ENCODE results near the gene SCGB3A2.

SCGB3A2 gene

GRCh38 chr5:147836439-147836838 lies 42.1 kb upstream of the SCGB3A2 start:
- no peak overlapping the region for H3K4me3 ChIP-seq (ENCODE audit: low read depth, low read length)
- H3K36me3 ChIP-seq = no peaks in the 10 kb centered on the region
- no peaks in the 10 kb centered on the region for H3K9me3 ChIP-seq (ENCODE audit: severe bottlenecking)
- TF ChIP-seq, protein P1, sequence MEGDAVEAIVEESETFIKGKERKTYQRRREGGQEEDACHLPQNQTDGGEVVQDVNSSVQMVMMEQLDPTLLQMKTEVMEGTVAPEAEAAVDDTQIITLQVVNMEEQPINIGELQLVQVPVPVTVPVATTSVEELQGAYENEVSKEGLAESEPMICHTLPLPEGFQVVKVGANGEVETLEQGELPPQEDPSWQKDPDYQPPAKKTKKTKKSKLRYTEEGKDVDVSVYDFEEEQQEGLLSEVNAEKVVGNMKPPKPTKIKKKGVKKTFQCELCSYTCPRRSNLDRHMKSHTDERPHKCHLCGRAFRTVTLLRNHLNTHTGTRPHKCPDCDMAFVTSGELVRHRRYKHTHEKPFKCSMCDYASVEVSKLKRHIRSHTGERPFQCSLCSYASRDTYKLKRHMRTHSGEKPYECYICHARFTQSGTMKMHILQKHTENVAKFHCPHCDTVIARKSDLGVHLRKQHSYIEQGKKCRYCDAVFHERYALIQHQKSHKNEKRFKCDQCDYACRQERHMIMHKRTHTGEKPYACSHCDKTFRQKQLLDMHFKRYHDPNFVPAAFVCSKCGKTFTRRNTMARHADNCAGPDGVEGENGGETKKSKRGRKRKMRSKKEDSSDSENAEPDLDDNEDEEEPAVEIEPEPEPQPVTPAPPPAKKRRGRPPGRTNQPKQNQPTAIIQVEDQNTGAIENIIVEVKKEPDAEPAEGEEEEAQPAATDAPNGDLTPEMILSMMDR (IDR thresholded peaks at IDR 0.05; ENCODE audit: low read depth, low read length) = no peak
- no peak for DNase-seq
- H3K27ac ChIP-seq = no peak overlapping the region
- no peaks in the 10 kb centered on the region for H3K27me3 ChIP-seq (ENCODE audit: insufficient read depth, low read depth, severe bottlenecking)

GRCh38 chr5:147842869-147843268 lies 35.6 kb upstream of the SCGB3A2 start:
- TF ChIP-seq, protein P1 (IDR thresholded peaks at IDR 0.05; ENCODE audit: low read depth, low read length) = no peak
- H3K27me3 ChIP-seq (ENCODE audit: insufficient read depth, low read depth, severe bottlenecking) = no peaks in the 10 kb centered on the region
- no peaks in the 10 kb centered on the region for H3K9me3 ChIP-seq (ENCODE audit: severe bottlenecking)
- H3K4me3 ChIP-seq (ENCODE audit: low read depth, low read length) = no peak overlapping the region
- no peak for DNase-seq
- no peak overlapping the region for H3K27ac ChIP-seq
- no peaks in the 10 kb centered on the region for H3K36me3 ChIP-seq

DNA sequence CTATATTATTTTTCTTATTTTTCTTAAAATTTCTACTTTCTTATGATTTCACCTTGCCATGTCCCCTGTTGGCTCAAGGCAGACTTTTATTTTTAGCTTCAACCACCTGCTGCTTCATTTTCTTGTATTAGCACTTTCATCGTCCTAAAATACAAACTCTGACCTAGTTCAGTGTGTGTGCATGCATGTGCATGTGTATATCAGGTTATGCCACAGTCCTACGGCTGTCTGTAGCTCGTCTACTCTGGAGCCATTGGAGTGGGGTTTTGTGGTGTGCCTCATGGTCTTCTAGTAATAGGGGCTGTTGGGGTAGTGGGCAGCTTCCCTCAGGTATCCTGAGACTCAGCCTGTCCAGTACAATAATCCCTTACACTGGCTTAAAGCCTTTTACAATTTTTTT lies 33.7 kb upstream of the SCGB3A2 start:
- no peak overlapping the region for H3K27ac ChIP-seq
- no peaks in the 10 kb centered on the region for H3K27me3 ChIP-seq (ENCODE audit: insufficient read depth, low read depth, severe bottlenecking)
- no peak overlapping the region for H3K4me3 ChIP-seq (ENCODE audit: low read depth, low read length)
- no peak for DNase-seq
- TF ChIP-seq, protein P1 (IDR thresholded peaks at IDR 0.05; ENCODE audit: low read depth, low read length) = no peak
- no peaks in the 10 kb centered on the region for H3K9me3 ChIP-seq (ENCODE audit: severe bottlenecking)
- H3K36me3 ChIP-seq = no peaks in the 10 kb centered on the region

- H3K4me3 ChIP-seq (ENCODE audit: low read depth, low read length) = no peak overlapping the region
- no peak overlapping the region for H3K27ac ChIP-seq
- H3K27me3 ChIP-seq (ENCODE audit: insufficient read depth, low read depth, severe bottlenecking) = no peaks in the 10 kb centered on the region
- no peaks in the 10 kb centered on the region for H3K9me3 ChIP-seq (ENCODE audit: severe bottlenecking)
- TF ChIP-seq, protein P1 (IDR thresholded peaks at IDR 0.05; ENCODE audit: low read depth, low read length) = no peak
- no peak for DNase-seq
- H3K36me3 ChIP-seq = no peaks in the 10 kb centered on the region
Measured at GRCh38 chr5:147845618-147846017, 32.9 kb upstream of the SCGB3A2 start.

GRCh38 chr5:147849226-147849625 lies 29.3 kb upstream of the SCGB3A2 start:
- DNase-seq = no peak
- Histone ChIP-seq H3K9me3 (ENCODE audit: severe bottlenecking) (no peaks in the 10 kb centered on the region), H3K27me3 (ENCODE audit: insufficient read depth, low read depth, severe bottlenecking) (no peaks in the 10 kb centered on the region), H3K4me3 (ENCODE audit: low read depth, low read length) (no peak overlapping the region), H3K36me3 (no peaks in the 10 kb centered on the region), H3K27ac (no peak overlapping the region)
- TF ChIP-seq, protein P1 (IDR thresholded peaks at IDR 0.05; ENCODE audit: low read depth, low read length) = no peak

DNA sequence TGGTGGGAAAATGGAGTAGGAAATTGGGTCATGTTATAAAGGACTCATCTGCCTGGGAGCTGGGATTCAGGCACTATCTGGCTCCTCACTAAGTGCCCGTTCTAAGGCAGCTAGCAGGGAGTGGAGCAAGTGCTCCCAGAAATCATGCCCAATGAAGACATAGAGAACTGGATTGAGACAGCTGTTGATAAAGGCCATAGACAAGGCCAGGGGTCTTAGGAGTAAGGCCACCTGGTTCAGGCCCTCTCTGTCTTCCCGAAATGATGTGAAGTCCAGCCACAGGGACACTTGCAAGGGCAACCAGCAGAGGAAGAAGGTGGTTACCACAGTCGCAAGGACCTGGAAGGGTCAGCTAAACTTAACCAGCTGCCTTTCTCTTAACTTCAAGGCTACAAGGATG lies 26.9 kb upstream of the SCGB3A2 start:
- H3K36me3 ChIP-seq = no peaks in the 10 kb centered on the region
- H3K9me3 ChIP-seq (ENCODE audit: severe bottlenecking) = no peaks in the 10 kb centered on the region
- H3K27ac ChIP-seq = no peak overlapping the region
- TF ChIP-seq, protein P1 (IDR thresholded peaks at IDR 0.05; ENCODE audit: low read depth, low read length) = no peak
- no peak overlapping the region for H3K4me3 ChIP-seq (ENCODE audit: low read depth, low read length)
- H3K27me3 ChIP-seq (ENCODE audit: insufficient read depth, low read depth, severe bottlenecking) = no peaks in the 10 kb centered on the region
- DNase-seq = no peak

All from WERI-Rb-1 (cell line).